Measurements from ENCODE around the gene PTCH2. TPM values are rescaled to one million over a fixed set of nuclear protein-coding genes. Genes with fewer than 3 reads are reported as not detected.
"Not testable (repeated sequence)": the region's sequence is repeated elsewhere in the genome, so short reads cannot be mapped to it uniquely, and the experiment has no call there.

PTCH2 gene
- total and polyA plus RNA-seq, 5 donors: 0.28 to 0.79 (median 0.34) TPM

DNA sequence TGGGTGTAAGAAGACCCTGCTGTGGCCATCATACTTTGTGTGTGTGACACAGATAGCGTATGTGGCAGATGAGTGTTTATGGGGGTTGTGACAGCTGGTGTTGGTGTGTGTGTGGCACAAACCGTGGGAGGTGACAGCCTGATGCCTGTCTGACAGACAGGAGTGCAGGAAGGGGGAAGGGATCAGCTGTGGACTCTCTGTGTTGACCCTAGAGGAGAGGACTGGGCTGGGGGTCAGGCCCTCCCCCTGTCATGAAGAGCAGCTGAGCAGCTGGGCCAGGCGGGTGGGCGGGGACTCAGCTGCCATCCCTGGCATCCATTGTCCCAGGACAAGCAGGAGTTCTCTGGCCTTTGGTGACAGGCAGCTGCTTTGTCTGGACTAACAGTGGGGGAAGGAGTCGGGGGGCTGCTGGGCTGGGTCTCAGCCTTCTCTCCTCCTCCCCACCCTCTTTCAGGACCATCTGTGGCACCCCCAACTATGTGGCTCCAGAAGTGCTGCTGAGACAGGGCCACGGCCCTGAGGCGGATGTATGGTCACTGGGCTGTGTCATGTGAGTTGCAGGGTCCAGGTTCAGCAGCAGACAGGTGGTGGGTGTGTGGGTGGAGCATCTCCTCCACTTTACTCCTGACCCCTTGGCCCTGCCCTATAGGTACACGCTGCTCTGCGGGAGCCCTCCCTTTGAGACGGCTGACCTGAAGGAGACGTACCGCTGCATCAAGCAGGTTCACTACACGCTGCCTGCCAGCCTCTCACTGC lies 40.6 kb downstream of the PTCH2 start:
- ATAC-seq: no peak
- WGBS: 67% methylated on average over 13 of the region's 13 CpGs
- intact Hi-C loops (cut with DNase I): no loop called here

GRCh38 chr1:44801491-44802305 lies 41.4 kb downstream of the PTCH2 start:
- H3K4me3 ChIP-seq (ENCODE audit: low read length): peak overlapping the region; percentile 28
- intact Hi-C loops (cut with DNase I): loop anchor here in 1 of 4 donors (2.0 kb wide), 1 partner anchor 17 kb away; no protein-coding TSS in a partner anchor
- peaks cover 15% of the 10 kb centered on the region for H3K4me1 ChIP-seq (ENCODE audit: control insufficient read depth, insufficient read depth, low read length)
- H3K27ac ChIP-seq (ENCODE audit: low read length): peak overlapping the region; percentile 37
- no peaks in the 10 kb centered on the region for H3K27me3 ChIP-seq (ENCODE audit: control insufficient read depth, insufficient read depth)
- ATAC-seq (no peak), DNase-seq (peak; percentile 34 to 74 (median 65))
- WGBS: 41% methylated on average over 13 of the region's 13 CpGs
- no peaks in the 10 kb centered on the region for H3K9me3 ChIP-seq (ENCODE audit: control insufficient read depth, low read length)

More for the DNA sequence above, 40.6 kb downstream of the PTCH2 start:
- H3K27me3 ChIP-seq (ENCODE audit: control insufficient read depth, insufficient read depth): no peaks in the 10 kb centered on the region
- peak; percentile 33 to 73 (median 70) for DNase-seq
- H3K27ac ChIP-seq (ENCODE audit: low read length): peak overlapping the region; percentile 37
- peaks cover 22% of the 10 kb centered on the region for H3K4me1 ChIP-seq (ENCODE audit: control insufficient read depth, insufficient read depth, low read length)
- peak overlapping the region; percentile 28 for H3K4me3 ChIP-seq (ENCODE audit: low read length)
- H3K9me3 ChIP-seq (ENCODE audit: control insufficient read depth, low read length): no peaks in the 10 kb centered on the region

DNA sequence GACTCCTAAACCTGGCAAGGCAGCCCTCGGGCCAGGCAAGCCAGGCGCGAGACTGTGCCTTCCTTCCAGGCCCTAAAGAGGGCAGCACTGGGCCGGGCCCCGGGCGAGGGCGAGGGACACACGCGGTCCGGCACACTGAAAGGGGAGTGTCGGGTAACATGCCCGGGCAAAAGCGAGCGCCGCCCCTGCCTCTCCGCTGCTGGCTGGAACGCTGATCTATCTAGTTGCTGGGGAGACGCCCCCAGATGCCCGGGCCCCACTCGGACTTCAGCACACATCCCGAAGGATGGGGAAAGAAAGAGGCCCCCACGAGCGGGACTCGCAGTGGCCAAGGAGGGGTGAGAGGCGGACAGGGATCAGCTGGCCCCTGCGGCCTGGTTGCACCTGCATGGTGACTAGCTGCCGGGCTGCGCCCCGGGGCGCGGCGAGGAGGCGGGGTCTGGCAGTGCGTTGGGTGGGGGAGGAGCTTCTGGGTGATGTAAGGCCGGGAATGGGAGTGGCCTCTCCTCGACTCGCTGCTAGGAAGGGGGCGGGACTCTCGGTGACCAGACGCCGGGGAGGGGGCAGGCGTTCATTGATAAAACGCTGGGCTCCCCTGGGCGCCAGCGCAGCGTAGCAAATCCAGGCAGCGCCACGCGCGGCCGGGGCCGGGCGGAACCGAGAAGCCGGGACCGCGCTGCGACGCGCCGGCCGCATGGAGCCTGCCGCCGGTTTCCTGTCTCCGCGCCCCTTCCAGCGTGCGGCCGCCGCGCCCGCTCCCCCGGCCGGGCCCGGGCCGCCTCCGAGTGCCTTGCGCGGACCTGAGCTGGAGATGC lies 43.1 kb downstream of the PTCH2 start, which contains the start of gene PLK3:
PLK3 (plus strand) TSS at position 608 of the 815 bp plus-strand sequence; CDS start at position 695, 87 bp downstream.
- intact Hi-C loops (cut with DNase I): loop anchor here in 2 of 4 donors (2.0 to 5.0 kb wide), 2 partner anchors 19 to 32 kb away; no protein-coding TSS in a partner anchor
- no peaks in the 10 kb centered on the region for H3K27me3 ChIP-seq (ENCODE audit: control insufficient read depth, insufficient read depth)
- no peaks in the 10 kb centered on the region for H3K9me3 ChIP-seq (ENCODE audit: control insufficient read depth, low read length)
- peaks cover 10% of the 10 kb centered on the region for H3K4me1 ChIP-seq (ENCODE audit: control insufficient read depth, insufficient read depth, low read length)
- WGBS: under 1% methylated on average over 79 of the region's 79 CpGs
- peak within 1 kb of the TSS; percentile 84 for H3K27ac ChIP-seq (ENCODE audit: low read length)
- H3K4me3 ChIP-seq (ENCODE audit: low read length): peak within 1 kb of the TSS; percentile 72
- DNase-seq (peak; percentile 98 to 99 (median 99)), ATAC-seq (peak; percentile 95 to 96)

- intact Hi-C loops (cut with DNase I): loop anchor here in 1 of 4 donors (5.0 kb wide), 1 partner anchor 34 kb away; no protein-coding TSS in a partner anchor
- Histone ChIP-seq H3K9me3 (ENCODE audit: control insufficient read depth, low read length) (no peaks in the 10 kb centered on the region), H3K27ac (ENCODE audit: low read length) (no peak overlapping the region), H3K4me1 (ENCODE audit: control insufficient read depth, insufficient read depth, low read length) (peaks cover 10% of the 10 kb centered on the region), H3K27me3 (ENCODE audit: control insufficient read depth, insufficient read depth) (no peaks in the 10 kb centered on the region), H3K4me3 (ENCODE audit: low read length) (no peak overlapping the region)
- peak; percentile 15 to 53 (median 49) for DNase-seq
- ATAC-seq: no peak
- 87% methylated on average over 10 of the region's 10 CpGs for WGBS
Measured at GRCh38 chr1:44798481-44799365, 44.3 kb downstream of the PTCH2 start.

DNA sequence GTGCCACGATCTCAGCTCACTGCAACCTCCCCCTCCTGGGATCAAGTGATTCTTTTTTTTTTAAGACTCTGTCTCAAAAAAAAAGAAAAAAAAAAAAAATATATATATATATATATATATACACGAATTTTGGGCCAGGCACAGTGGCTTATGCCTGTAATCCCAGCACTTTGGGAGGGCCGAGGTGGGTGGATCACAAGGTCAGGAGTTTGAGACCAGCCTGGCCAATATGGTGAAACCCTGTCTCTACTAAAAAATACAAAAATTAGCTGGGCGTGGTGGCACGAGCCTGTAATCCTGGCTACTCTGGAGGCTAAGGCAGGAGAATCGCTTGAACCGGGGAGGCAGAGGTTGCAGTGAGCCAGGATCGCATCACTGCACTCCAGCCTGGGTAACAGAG lies 45.2 kb downstream of the PTCH2 start:
- not testable (repeated sequence) for H3K27ac ChIP-seq (ENCODE audit: low read length); H3K27me3 ChIP-seq (ENCODE audit: control insufficient read depth, insufficient read depth); H3K4me3 ChIP-seq (ENCODE audit: low read length); ATAC-seq; H3K9me3 ChIP-seq (ENCODE audit: control insufficient read depth, low read length)
- 78% methylated on average over 8 of the region's 8 CpGs for WGBS
- intact Hi-C loops (cut with DNase I): loop anchor here in 1 of 4 donors (5.0 kb wide), 1 partner anchor 34 kb away; no protein-coding TSS in a partner anchor
- DNase-seq: peak in 2 of 3 donors; percentile 18 to 28
- peaks cover 10% of the 10 kb centered on the region for H3K4me1 ChIP-seq (ENCODE audit: control insufficient read depth, insufficient read depth, low read length)

- Histone ChIP-seq H3K27me3 (ENCODE audit: control insufficient read depth, insufficient read depth) (no peaks in the 10 kb centered on the region), H3K4me1 (ENCODE audit: control insufficient read depth, insufficient read depth, low read length) (no peaks in the 10 kb centered on the region), H3K9me3 (ENCODE audit: control insufficient read depth, low read length) (no peaks in the 10 kb centered on the region), H3K27ac (ENCODE audit: low read length) (no peak overlapping the region), H3K4me3 (ENCODE audit: low read length) (no peak overlapping the region)
- 90% methylated on average over 9 of the region's 9 CpGs for WGBS
- DNase-seq: peak in 2 of 3 donors; percentile 25 to 26
- peak in 1 of 2 donors; percentile 4 for ATAC-seq
- intact Hi-C loops (cut with DNase I): no loop called here
Measured at GRCh38 chr1:44792736-44793502, 50.1 kb downstream of the PTCH2 start.

DNA sequence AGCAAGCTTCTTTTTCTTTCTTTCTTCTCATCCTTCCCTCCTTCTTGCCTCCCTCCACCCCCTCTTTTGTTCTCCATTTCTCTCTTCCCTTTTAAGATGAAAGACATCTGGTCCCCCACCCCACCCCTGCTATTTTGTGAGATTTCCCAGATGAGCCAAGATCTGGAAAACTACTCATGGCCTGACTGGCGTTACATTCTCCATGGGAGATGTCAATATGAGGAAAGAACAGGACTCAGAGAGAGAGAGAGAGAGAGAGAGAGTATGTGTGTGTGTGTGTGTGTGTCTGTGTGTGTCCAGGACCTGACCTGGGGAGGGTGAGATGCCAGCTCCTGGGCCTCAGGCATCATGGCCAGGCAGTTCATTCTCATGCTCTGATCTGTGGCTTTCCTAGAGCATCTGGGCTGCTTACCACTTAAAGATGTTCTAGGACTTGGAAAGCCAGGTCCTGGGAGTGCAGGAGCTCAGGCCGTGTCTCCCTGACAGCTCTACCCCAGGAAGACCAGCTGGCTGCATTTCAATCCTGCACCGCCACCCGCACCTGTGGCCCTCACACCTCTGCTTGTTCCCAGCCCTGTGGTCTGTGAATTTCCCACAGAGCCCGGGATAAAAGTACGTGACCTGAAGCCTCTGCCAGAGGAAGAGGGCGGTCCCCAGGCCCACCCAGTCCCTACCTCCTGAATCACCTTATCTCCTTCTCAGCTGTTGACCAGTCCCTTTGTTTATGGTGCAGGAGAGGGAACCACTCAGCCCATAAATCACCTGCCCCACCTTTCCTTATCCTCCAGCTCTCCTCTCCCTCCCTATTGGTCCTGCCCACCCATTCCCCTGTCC lies 51.9 kb downstream of the PTCH2 start:
- no peaks in the 10 kb centered on the region for H3K9me3 ChIP-seq (ENCODE audit: control insufficient read depth, low read length)
- H3K4me1 ChIP-seq (ENCODE audit: control insufficient read depth, insufficient read depth, low read length): no peaks in the 10 kb centered on the region
- H3K27me3 ChIP-seq (ENCODE audit: control insufficient read depth, insufficient read depth): no peaks in the 10 kb centered on the region
- no peak overlapping the region for H3K4me3 ChIP-seq (ENCODE audit: low read length)
- WGBS: 68% methylated on average over 7 of the region's 7 CpGs
- intact Hi-C loops (cut with DNase I): no loop called here
- no peak for ATAC-seq
- no peak overlapping the region for H3K27ac ChIP-seq (ENCODE audit: low read length)
- peak in 2 of 3 donors; percentile 11 to 30 for DNase-seq

- H3K27ac ChIP-seq (ENCODE audit: low read length): no peak within 1 kb of the TSS
- no peaks in the 10 kb centered on the region for H3K9me3 ChIP-seq (ENCODE audit: control insufficient read depth, low read length)
- H3K4me3 ChIP-seq (ENCODE audit: low read length): no peak within 1 kb of the TSS
- ATAC-seq (no peak), DNase-seq (peak; percentile 10 to 28 (median 17))
- peaks cover 2% of the 10 kb centered on the region for H3K4me1 ChIP-seq (ENCODE audit: control insufficient read depth, insufficient read depth, low read length)
- intact Hi-C loops (cut with DNase I): loop anchor here in 2 of 4 donors (5.0 to 10.0 kb wide), 2 partner anchors 47 to 49 kb away; no protein-coding TSS in a partner anchor
- WGBS: 82% methylated on average over 9 of the region's 9 CpGs
- no peaks in the 10 kb centered on the region for H3K27me3 ChIP-seq (ENCODE audit: control insufficient read depth, insufficient read depth)
Measured at GRCh38 chr1:44788120-44788860, 54.8 kb downstream of the PTCH2 start, which contains the start of gene BEST4. Gene BEST4, minus strand, starts transcription at chr1:44788170. Its CDS starts 465 bp downstream, at chr1:44787705.
